RWPE2 (cell line): Measurements from ENCODE around the gene SCIN.

Source experiments
- ATAC-seq: fragments of 200-7000 bp; cut with Tn5 transposase; 3 replicates; pipeline ENCODE4 v1.9.1; 2021; ENCODE audit warnings: low read depth
- DNase-seq: peaks from one replicate; pipeline ENCODE4 v3.0.0-alpha.2; 2020; ENCODE audit warnings: low spot score
- H3K27ac ChIP-seq: fragments of 450-650 bp; 2 replicates; pipeline ENCODE4 v1.5.1; 2017; ENCODE audit warnings: mild to moderate bottlenecking; ENCODE audit not compliant: poor library complexity, severe bottlenecking
- H3K27me3 ChIP-seq: fragments of 250-450 bp; sonication (Bioruptor Pico); 2 replicates; pipeline ENCODE4 v1.5.1; 2021; ENCODE audit warnings: mild to moderate bottlenecking, moderate library complexity; ENCODE audit not compliant: insufficient read depth, poor library complexity, severe bottlenecking
- H3K36me3 ChIP-seq: fragments of 250-450 bp; sonication (Bioruptor Pico); 2 replicates; pipeline ENCODE4 v1.5.1; 2020; ENCODE audit warnings: low read depth, mild to moderate bottlenecking, moderate library complexity
- H3K4me1 ChIP-seq: fragments of 250-450 bp; sonication (Bioruptor Pico); 2 replicates; pipeline ENCODE4 v1.5.1; 2021; ENCODE audit warnings: mild to moderate bottlenecking, moderate library complexity; ENCODE audit not compliant: insufficient read depth, poor library complexity, severe bottlenecking
- H3K4me3 ChIP-seq: fragments of 250-450 bp; sonication (Bioruptor Pico); 2 replicates; pipeline ENCODE4 v1.5.1; 2021; ENCODE audit warnings: mild to moderate bottlenecking, moderate library complexity; ENCODE audit not compliant: severe bottlenecking
- H3K9me3 ChIP-seq: fragments of 250-450 bp; sonication (Bioruptor Pico); 2 replicates; pipeline ENCODE4 v1.5.1; 2021; ENCODE audit warnings: mild to moderate bottlenecking, moderate library complexity; ENCODE audit not compliant: severe bottlenecking
- TF ChIP-seq, protein P1 (sequence below): fragments of 450-650 bp; IDR thresholded peaks from one replicate; pipeline ENCODE4 v1.5.1; 2017; ENCODE audit warnings: mild to moderate bottlenecking, moderate library complexity; ENCODE audit not compliant: poor library complexity, severe bottlenecking

The SCIN gene

DNA sequence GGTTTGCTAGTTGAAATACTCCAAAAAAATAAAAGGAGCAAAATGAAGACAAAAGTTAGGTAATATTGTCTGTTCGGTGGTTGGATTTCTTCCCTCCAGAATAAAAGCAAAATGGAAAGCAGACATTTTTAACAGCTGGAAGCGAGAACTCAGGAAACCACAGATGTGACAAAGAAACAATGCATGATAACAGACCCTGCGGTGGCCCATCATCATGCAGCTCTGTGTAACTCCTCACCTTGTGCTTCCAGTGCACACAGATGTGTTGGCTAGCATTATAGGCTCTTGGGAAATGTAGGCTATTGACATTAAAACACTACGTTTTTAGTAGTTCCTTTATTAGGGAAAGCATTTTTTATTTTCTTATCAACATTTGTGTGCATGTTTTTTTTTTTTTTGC, 63.1 kb downstream of the SCIN start:
- DNase-seq (no peak), ATAC-seq (no peak)
- TF ChIP-seq, protein P1, sequence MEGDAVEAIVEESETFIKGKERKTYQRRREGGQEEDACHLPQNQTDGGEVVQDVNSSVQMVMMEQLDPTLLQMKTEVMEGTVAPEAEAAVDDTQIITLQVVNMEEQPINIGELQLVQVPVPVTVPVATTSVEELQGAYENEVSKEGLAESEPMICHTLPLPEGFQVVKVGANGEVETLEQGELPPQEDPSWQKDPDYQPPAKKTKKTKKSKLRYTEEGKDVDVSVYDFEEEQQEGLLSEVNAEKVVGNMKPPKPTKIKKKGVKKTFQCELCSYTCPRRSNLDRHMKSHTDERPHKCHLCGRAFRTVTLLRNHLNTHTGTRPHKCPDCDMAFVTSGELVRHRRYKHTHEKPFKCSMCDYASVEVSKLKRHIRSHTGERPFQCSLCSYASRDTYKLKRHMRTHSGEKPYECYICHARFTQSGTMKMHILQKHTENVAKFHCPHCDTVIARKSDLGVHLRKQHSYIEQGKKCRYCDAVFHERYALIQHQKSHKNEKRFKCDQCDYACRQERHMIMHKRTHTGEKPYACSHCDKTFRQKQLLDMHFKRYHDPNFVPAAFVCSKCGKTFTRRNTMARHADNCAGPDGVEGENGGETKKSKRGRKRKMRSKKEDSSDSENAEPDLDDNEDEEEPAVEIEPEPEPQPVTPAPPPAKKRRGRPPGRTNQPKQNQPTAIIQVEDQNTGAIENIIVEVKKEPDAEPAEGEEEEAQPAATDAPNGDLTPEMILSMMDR, result no peak

DNA sequence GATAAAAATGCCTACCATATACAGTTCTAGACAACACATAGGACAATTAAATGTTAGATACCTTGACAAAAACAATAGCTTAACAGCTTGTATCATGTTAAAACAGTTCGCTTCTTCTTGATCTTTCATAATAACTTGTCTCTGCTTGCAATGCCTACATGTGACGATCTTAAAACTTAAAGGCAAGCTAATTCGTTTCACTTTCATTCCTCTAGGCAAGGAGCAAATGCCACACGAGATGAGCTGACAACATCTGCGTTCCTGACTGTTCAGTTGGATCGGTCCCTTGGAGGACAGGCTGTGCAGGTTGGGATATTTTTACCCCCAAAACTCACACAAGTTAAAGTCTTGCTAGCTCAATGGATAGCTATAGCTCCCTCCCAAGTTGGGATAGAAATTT, 65.3 kb downstream of the SCIN start:
- no peaks in the 10 kb centered on the region for H3K9me3 ChIP-seq
- DNase-seq, result no peak
- peak; percentile 52; the same call in 2 of the 3 replicates for ATAC-seq
- H3K27me3 ChIP-seq, result no peaks in the 10 kb centered on the region
- TF ChIP-seq, protein P1, result no peak
- H3K4me3 ChIP-seq, result peak overlapping the region; percentile 2
- peaks cover 6% of the 10 kb centered on the region for H3K4me1 ChIP-seq
- H3K36me3 ChIP-seq, result no peaks in the 10 kb centered on the region
- no peak overlapping the region for H3K27ac ChIP-seq

More for the DNA sequence above, 63.1 kb downstream of the SCIN start:
- no peaks in the 10 kb centered on the region for H3K36me3 ChIP-seq
- H3K27ac ChIP-seq, result no peak overlapping the region
- H3K9me3 ChIP-seq, result no peaks in the 10 kb centered on the region
- H3K4me1 ChIP-seq, result peaks cover under 1% of the 10 kb centered on the region
- H3K27me3 ChIP-seq, result no peaks in the 10 kb centered on the region
- H3K4me3 ChIP-seq, result no peak overlapping the region

DNA sequence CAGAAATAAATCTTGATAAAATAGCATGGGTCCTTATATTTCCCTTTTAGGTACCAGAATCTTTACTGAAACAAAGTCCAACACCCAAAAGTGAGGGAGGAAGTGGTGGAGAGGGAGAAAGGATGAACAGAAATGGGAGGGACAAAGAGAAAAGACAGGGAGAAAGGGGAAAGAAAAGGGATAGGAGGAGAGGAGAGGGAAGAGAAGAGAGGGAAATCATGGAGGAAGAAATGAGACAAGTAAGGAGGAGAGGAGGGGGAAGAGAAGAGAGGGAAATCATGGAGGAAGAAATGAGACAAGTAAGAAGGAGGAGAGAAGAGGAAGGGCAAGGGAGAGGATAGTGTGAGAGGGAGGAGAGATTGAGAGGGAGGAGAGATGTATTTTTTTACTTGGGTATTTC, 66.8 kb downstream of the SCIN start:
- Histone ChIP-seq H3K27ac (no peak overlapping the region), H3K36me3 (no peaks in the 10 kb centered on the region)

DNA sequence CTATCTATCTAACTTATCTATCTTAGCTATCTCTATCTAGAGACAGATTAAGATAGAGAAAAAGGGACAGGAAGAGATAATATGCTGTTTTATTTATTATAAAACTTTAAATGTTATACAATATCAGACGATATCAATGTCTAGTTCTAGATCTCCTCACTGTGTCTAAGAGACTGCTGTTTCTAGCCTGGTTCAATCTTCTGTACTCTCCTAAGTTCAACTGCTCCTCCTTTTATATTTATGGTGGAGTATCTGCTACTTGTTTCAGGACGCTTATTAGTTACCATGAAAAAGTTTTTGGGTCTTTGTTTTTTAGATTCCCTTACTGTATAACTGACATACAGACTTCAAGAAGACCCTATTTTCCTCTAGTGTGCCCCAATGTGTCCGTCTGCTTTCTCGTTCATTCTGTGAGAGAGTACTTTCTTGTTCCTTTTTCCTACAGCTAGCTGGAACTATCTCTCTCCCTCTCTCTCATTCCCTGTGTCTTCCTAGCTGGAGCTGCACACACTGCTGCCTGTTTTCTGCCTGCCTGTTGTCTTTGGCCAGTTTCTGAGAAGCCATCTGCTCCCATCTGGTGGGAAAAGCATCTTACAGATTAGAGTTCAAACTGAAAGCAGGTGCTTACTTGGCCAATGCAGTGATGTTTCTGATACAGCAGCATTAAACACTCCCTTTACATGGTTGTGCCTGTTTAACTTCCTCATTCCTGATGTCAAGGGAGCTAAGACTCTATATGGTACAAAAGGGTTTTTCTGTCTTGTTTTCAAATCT, 67.5 kb downstream of the SCIN start:
- Histone ChIP-seq H3K27ac (no peak overlapping the region), H3K27me3 (no peaks in the 10 kb centered on the region), H3K36me3 (no peaks in the 10 kb centered on the region), H3K4me3 (no peak overlapping the region), H3K9me3 (no peaks in the 10 kb centered on the region), H3K4me1 (peaks cover 6% of the 10 kb centered on the region)
- no peak for ATAC-seq
- TF ChIP-seq, protein P1, result no peak
- DNase-seq, result no peak

More for the DNA sequence above, 66.8 kb downstream of the SCIN start:
- no peaks in the 10 kb centered on the region for H3K27me3 ChIP-seq
- no peak for ATAC-seq
- no peaks in the 10 kb centered on the region for H3K9me3 ChIP-seq
- TF ChIP-seq, protein P1, result no peak
- DNase-seq, result no peak
- H3K4me1 ChIP-seq, result peaks cover 6% of the 10 kb centered on the region
- H3K4me3 ChIP-seq, result no peak overlapping the region

DNA sequence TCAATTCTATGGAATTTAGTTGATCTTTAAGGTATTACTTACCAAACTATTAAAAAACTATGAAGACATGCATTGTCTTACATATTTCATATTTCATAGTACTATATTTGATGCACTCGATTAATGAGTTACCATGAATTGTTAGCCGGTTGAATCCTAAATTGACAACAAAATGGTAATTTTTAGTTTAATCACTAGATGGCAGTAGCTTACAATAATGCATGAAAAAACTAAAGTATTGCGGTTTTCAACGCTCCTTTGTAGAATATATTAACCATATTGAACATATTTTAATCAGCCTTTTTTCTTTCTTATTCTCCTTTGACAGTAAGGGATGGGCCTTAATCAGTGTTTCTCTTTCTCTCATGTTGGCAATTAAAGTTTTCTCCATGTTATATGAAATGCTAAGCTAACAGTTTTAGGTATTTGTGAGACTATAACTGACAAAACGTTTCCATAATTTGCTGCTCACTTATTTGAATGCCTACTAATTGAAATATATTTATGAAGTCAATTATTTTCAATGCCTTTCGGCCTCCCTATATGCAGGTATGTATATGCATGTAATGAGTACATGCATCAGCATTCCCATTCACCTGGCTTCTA, 68.4 kb downstream of the SCIN start:
- Histone ChIP-seq H3K36me3 (no peaks in the 10 kb centered on the region), H3K4me3 (no peak overlapping the region), H3K9me3 (no peaks in the 10 kb centered on the region), H3K4me1 (peaks cover 6% of the 10 kb centered on the region), H3K27ac (no peak overlapping the region), H3K27me3 (no peaks in the 10 kb centered on the region)
- ATAC-seq (no peak), DNase-seq (no peak)
- TF ChIP-seq, protein P1, result peak; percentile 93
